Transverse colon (tissue), 4 donors: Measurements from ENCODE around the gene LMNA.

Experiments used
- CTCF ChIP-seq, 5 experiments: fragments of 200-600 bp in 3 of 5; fragments of 450-650 bp in 2 of 5; sonication (generic) in 3 of 5; IDR thresholded peaks; 1 replicate in 2 of 5; 2 replicates in 3 of 5; pipeline ENCODE4 v1.5.1; 2016 to 2017; ENCODE audit warnings: antibody characterized with exemption in 5 of 5, inconsistent platforms in 3 of 5, mild to moderate bottlenecking in 2 of 5, moderate library complexity in 1 of 5
- POLR2AphosphoS5 ChIP-seq, 3 donors: sonication (generic); formaldehyde crosslinking; IDR thresholded peaks; one replicate each; pipeline ENCODE4 v1.6.1; 2016; ENCODE audit warnings: antibody characterized with exemption in 3 of 3

GRCh38 chr1:156065212-156065611, 49.3 kb upstream of the LMNA start:
- TF ChIP-seq POLR2AphosphoS5 (IDR thresholded peaks at IDR 0.05) (no peak), CTCF (IDR thresholded peaks at IDR 0.05) (no peak)
